Psoas muscle (tissue), 8 donors: ENCODE data around the gene TK1. TPM values are rescaled to one million over a fixed set of nuclear protein-coding genes. Genes with fewer than 3 reads are reported as not detected.

Experiments used
- ATAC-seq, 4 donors: fragments of 200-7000 bp; cut with Tn5 transposase; one replicate each; pipeline ENCODE4 v1.9.1; 2020; ENCODE audit warnings: moderate library complexity in 3 of 4, mild to moderate bottlenecking in 2 of 4
- DNase-seq, 2 donors: peaks; one replicate each; pipeline ENCODE4 v3.0.0-alpha.2; 2020
- H3K27ac ChIP-seq: fragments of 200-600 bp; one replicate; pipeline ENCODE4 v1.8.0; 2022
- H3K27me3 ChIP-seq, 3 donors: fragments of 200-600 bp in 1 of 3; one replicate each; pipeline versions ENCODE4 v1.6.1 to v1.8.0; 2013 to 2022; ENCODE audit warnings: low read length in 2 of 3, mild to moderate bottlenecking in 2 of 3, moderate library complexity in 1 of 3; ENCODE audit not compliant: insufficient read depth in 3 of 3
- H3K36me3 ChIP-seq, 2 donors: fragments of 200-600 bp in 1 of 2; one replicate each; pipeline versions ENCODE4 v1.6.1 to v1.8.0; 2013 to 2022; ENCODE audit warnings: low read depth in 1 of 2, mild to moderate bottlenecking in 1 of 2, moderate library complexity in 1 of 2; ENCODE audit not compliant: insufficient read depth in 1 of 2
- H3K4me1 ChIP-seq: fragments of 200-600 bp; one replicate; pipeline ENCODE4 v1.8.0; 2022
- H3K4me3 ChIP-seq: fragments of 200-600 bp; one replicate; pipeline ENCODE4 v1.8.0; 2022; ENCODE audit warnings: mild to moderate bottlenecking
- H3K9me3 ChIP-seq: fragments of 200-600 bp; one replicate; pipeline ENCODE4 v1.8.0; 2022
- CTCF ChIP-seq: fragments of 200-600 bp; IDR thresholded peaks from one replicate; pipeline ENCODE4 v1.8.0; 2022; ENCODE audit warnings: antibody characterized with exemption
- WGBS, 3 donors: extraction: QIAGEN DNeasy Blood & Tissue Kit; methylation state at CpG; one replicate each; pipeline versions ENCODE4 v1.1.6 to v1.1.7; 2013; 5-methylcytosine and 5-hydroxymethylcytosine counted together
- intact Hi-C, 2 donors: fragments of 100-400 bp; cut with DNase I; formaldehyde crosslinking; loops; one replicate each; pipeline versions ENCODE4 v1.11.0 to v1.14.2; 2022
- polyA plus RNA-seq, 3 donors: library from polyadenylated mRNA; stranded (reverse); fragments of 200-250 nt; gene quantifications; one replicate each; pipeline ENCODE4 v1.2.3, GENCODE V29; 2013
- total RNA-seq, 4 donors: library from RNA; stranded (reverse); fragmentation: NEBNext Ultra II Directional in 2 of 4; extraction: Animal tissue kit (Norgen Biotek cat#: 25700) in 2 of 4; gene quantifications; one replicate each; pipeline versions ENCODE4 v1.2.1 to v1.2.4, GENCODE V29; 2021 to 2023
- donor health status: healthy with polysubstance abuse.
- donor health status: DM: no; HTN: no; CAD: no; lungs with moderate emphysema.
- donor health status: Bipolar disorder and iron deficiency.
- donor health status: healthy.
- donor health status: DM: yes; HTN: yes; CAD: no.
- donor health status: DM: no; HTN: no; CAD: no.
- donor health status: DM: no; HTN: no; CAD: no.
- donor health status: DM: yes; HTN: yes; CAD: no.

Gene TK1
- total and polyA plus RNA-seq, 7 donors: 0.68 to 3.1 (median 1.5) TPM

GRCh38 chr17:78226055-78226758, 39.4 kb upstream of the TK1 start:
- no peak for DNase-seq
- no peaks in the 10 kb centered on the region for H3K9me3 ChIP-seq
- H3K27ac ChIP-seq: no peak overlapping the region
- ATAC-seq: no peak
- H3K36me3 ChIP-seq: no peaks in the 10 kb centered on the region
- H3K27me3 ChIP-seq: peaks cover 0 to 20% (median 6%) of the 10 kb centered on the region in 3 donors
- no peak for TF ChIP-seq CTCF
- intact Hi-C loops: no loop called here
- WGBS, 3 donors: 75 to 77% (median 77%) methylated on average over 12 of the region's 12 CpGs
- no peak overlapping the region for H3K4me3 ChIP-seq
- no peaks in the 10 kb centered on the region for H3K4me1 ChIP-seq

- WGBS, 3 donors: 83 to 88% (median 83%) methylated on average over 16 of the region's 16 CpGs
- DNase-seq: no peak
- H3K27me3 ChIP-seq: peaks cover 0 to 11% (median 2%) of the 10 kb centered on the region in 3 donors
- ATAC-seq: no peak
- no peak overlapping the region for H3K27ac ChIP-seq
- H3K36me3 ChIP-seq: no peaks in the 10 kb centered on the region
- TF ChIP-seq CTCF: no peak
- H3K4me3 ChIP-seq: no peak overlapping the region
- no peaks in the 10 kb centered on the region for H3K4me1 ChIP-seq
- intact Hi-C loops: no loop called here
- no peaks in the 10 kb centered on the region for H3K9me3 ChIP-seq
These were observed 38.4 kb upstream of the TK1 start for GRCh38 chr17:78225088-78225865.

- no peaks in the 10 kb centered on the region for H3K36me3 ChIP-seq
- ATAC-seq: peak in 3 of 4 donors; percentile 24 to 63 (median 53)
- WGBS, 3 donors: 31 to 46% (median 34%) methylated on average over 27 of the region's 27 CpGs
- peak overlapping the region; percentile 22 for H3K4me3 ChIP-seq
- no peaks in the 10 kb centered on the region for H3K4me1 ChIP-seq
- H3K27ac ChIP-seq: no peak overlapping the region
- peaks cover 0 to 6% (median 0%) of the 10 kb centered on the region in 3 donors for H3K27me3 ChIP-seq
- intact Hi-C loops: no loop called here
- TF ChIP-seq CTCF: no peak
- no peaks in the 10 kb centered on the region for H3K9me3 ChIP-seq
- no peak for DNase-seq
These were observed 37.6 kb upstream of the TK1 start for GRCh38 chr17:78224231-78225087.

- Histone ChIP-seq H3K4me1 (no peaks in the 10 kb centered on the region), H3K27ac (no peak overlapping the region), H3K36me3 (no peaks in the 10 kb centered on the region), H3K4me3 (no peak overlapping the region), H3K27me3 (peaks cover 0 to 3% (median 0%) of the 10 kb centered on the region in 3 donors), H3K9me3 (no peaks in the 10 kb centered on the region)
- DNase-seq: no peak
- no peak for TF ChIP-seq CTCF
- intact Hi-C loops: no loop called here
- no peak for ATAC-seq
- WGBS, 3 donors: 87 to 89% (median 87%) methylated on average over 3 of the region's 3 CpGs
These were observed 36.9 kb upstream of the TK1 start for GRCh38 chr17:78223765-78224164.
